Activated naive CD4-positive, alpha-beta T cell treated with anti-CD3 and anti-CD28 coated beads, Interleukin-2, amount 50 U/mL, for 16 hours (primary cell): Measurements from ENCODE around the gene CDH15.
"Not testable (repeated sequence)": the region's sequence is repeated elsewhere in the genome, so short reads cannot be mapped to it uniquely, and the experiment has no call there.

Source experiments
- DNase-seq: peaks from one replicate; pipeline ENCODE4 v3.0.0-alpha.2; 2020

CDH15 gene

DNA sequence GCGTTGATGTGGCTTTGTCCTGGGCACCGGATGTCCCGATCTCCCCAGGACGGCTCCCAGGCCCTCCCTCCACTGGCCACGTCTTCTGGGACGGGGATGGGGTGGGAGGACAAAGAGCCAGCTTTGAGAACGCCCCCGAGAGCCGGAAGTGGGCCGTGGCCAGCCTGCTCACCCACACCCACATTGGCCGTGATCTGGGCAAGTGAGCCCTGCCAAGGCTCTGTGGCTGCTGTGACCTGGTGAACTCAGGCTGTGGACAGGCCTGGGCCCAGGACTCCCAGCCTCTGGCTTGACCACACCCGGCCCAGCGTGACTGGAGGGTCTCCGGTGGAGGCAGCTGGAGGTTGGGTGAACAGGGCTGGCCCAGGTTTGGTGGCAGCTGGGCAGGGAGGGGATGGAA is 3.3 kb downstream of the CDH15 start:
- DNase-seq: no peak

DNA sequence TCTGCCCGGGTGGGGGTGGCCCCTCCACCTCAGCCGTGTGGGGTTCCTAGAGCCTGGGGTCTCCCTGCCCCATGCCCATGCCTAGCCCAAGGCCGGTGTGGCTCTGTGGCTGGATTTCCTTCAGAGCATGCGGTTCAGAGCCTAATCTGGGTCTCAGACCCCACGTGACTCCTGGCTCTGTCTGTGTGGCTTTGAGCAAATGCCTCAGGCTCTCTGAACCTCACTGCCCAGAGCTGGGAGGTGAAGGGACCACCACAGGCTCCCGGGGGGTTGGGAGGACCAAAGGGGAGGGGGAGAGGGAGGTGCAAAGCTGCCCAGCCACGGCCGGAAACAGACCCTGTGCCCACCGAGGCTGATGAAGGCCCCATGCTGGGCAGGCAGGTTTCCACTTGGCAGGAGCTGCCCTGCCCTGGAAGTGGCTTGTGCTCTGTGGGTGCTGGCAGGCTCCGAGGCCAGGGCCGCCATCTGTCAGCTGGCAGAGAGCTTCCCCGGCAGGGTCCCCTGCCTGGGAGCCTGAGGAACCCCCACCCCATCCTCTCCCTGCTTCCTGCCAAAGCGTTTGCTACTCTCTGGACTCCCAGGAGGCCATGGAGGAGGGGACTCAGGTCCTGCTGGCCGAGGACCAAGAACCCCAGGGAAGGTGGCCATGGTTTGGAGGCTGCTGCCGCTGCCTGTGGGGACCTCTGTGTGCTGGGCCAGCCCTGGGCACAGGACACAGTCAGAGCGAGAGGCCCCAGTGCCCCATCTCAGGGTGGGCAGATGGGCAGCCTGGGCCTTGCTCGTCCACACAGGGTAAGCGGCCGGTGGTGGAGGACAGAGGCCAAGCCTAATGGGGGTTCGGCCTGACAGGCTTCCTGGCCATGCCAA is 4.0 kb downstream of the CDH15 start:
- no peak for DNase-seq

DNA sequence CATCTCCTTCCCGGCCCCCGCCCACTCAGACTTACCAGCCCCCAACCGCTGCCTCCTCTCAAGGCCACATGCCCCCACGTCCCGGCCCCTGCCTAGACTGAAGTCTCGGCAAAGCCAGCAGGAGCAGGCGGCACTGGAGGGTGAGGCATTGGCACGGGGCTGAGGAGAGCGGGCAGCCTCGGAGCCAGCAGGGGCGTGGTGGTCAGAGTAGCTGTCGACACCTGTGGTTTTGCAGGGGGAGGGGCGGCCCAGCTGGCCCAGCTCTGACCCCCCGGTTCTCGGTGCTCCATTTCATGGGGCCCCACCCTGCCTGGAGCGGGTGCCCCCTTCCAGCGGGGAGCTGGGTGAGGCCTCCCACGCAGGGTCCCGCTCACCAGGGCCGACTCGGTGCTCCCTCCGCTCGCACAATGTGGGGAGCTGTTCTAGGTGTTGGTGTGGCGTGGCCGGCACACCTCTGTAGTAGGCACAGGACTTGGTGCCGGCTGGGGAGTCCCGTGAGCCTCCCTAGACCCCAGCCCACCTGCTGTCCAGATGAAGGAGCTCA is 4.7 kb downstream of the CDH15 start:
- no peak for DNase-seq

DNA sequence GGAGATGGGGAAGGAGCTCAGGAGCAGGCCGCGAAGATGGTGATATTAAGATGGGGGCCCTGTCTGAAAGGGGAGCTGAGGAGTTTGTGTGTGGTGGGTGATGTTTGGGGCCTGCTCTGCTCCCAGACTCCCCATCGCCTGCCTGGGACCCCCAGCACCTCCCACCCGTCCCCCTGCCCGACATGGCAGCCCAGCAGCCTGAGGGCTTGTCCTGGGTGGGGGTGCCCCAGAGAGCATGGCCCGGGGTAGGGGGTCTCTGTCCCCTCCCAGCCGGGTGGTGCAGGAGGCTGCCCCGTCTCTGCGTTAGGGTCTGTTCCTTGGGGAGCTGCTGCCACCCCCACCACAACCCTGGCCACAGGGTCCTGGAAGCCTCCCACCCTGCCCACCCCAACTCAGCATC is 5.2 kb downstream of the CDH15 start:
- DNase-seq: no peak

DNA sequence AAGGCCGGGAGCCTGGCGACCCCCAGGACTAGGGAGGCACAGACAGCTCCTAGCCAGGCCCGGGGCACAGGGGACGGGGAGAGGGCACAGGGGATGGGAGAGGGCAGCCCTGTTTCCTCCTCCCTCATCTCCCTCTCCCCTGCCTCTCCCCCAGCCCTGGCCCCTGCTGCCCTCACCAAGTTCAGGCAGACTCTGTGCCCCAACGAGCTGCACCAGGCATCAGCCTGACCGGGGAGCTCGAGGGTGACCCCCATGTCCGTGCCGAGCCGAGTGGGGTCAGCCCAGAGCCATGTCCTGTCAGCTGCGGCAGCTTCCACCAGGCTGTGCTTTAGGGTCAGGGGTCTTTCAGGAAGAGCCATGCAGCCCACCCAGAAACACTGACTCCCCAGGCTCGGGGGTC is 6.0 kb downstream of the CDH15 start:
- DNase-seq: no peak

DNA sequence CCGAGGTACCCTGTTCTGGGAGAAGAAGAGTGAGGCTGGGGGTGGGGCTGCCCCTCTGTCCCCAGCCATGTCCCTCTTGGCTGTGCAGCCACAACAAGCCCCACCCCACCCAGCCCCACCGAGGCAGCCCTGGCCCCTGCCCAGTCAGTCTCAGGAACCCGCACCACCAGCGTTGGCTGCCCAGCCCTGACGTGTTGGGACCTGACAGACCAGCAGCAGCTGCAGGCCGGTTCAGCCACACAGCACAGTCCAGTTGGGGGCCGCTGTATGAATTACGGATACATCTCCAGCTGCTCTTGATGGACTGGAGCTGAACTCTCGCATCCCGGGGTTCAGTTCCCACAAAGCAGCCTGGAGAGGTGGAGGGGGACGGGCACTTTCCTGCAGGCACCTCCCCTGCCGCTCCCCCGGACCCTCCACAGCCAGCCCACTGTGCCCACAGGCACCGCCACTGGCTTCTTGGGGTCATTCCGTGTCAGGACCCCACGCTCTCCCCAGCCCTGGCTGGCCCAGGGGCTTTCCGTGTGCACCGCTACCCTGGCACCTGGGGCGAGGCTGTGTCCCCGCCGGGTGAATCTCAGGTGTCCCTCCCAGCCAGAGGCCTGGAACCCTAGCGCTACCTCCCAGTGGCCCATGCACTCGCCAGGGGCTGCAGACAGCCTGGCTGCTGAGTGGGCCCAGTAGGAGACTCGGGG is 7.1 kb downstream of the CDH15 start:
- DNase-seq: no peak

DNA sequence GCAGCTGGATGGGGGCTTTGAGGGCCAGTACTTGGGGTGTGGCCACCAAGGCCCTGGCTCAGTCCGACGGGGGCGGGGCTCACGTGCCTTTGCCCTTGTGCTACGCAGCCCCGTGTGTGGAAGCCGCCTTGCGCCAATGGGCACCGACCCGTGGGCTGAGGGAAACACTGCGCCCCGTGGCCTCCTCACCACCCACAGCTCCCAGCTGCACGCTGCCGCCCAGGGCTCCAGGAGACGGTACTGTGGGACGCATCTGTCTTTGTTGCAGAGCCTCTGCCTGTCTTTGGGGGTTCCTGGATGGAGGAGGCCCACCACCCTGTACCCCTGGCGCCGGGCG is 7.6 kb downstream of the CDH15 start:
- DNase-seq: no peak

DNA sequence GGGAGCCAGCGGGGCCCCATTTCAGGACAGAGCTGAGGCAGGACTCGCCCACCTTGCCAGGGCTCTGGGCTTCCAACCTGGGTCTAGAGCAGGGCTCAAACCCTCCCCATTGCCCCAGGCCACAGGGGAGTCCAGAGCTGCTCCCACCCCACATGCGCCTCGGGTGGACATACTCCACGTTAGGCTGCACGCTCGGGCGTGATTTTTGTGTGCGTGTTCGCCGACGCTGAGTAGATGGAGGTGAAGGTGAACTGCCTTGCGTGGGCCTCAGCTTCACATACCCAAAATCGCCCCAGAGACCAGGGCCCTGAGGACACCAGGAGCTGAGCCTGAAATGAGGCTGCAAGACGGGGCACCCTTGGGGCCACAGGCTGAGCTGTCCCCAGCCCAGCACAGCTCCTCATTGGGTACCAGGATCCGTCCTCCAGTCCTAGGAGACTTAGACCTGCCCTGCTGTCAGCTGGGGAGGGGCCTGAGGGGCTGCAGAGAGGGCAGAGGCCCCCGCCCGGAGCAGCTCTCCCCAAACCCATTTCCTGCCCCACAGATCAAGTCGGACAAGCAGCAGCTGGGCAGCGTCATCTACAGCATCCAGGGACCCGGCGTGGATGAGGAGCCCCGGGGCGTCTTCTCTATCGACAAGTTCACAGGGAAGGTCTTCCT is 8.2 kb downstream of the CDH15 start:
- DNase-seq: no peak

DNA sequence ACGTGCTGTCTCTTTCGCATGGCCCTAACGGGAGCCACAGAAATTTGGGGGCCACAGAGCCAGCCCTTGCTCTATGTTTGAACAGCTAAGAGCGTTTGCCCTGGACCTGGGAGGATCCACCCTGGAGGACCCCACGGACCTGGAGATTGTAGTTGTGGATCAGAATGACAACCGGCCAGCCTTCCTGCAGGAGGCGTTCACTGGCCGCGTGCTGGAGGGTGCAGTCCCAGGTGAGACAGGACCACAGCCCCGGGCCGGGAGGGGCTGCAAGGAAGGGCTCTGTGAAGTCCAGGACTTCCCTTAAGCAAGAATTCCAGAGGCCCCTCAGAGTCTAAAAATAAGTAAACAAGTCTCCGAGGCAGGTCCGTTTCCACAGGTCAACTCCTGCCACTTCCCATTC is 11.9 kb downstream of the CDH15 start:
- DNase-seq: no peak

DNA sequence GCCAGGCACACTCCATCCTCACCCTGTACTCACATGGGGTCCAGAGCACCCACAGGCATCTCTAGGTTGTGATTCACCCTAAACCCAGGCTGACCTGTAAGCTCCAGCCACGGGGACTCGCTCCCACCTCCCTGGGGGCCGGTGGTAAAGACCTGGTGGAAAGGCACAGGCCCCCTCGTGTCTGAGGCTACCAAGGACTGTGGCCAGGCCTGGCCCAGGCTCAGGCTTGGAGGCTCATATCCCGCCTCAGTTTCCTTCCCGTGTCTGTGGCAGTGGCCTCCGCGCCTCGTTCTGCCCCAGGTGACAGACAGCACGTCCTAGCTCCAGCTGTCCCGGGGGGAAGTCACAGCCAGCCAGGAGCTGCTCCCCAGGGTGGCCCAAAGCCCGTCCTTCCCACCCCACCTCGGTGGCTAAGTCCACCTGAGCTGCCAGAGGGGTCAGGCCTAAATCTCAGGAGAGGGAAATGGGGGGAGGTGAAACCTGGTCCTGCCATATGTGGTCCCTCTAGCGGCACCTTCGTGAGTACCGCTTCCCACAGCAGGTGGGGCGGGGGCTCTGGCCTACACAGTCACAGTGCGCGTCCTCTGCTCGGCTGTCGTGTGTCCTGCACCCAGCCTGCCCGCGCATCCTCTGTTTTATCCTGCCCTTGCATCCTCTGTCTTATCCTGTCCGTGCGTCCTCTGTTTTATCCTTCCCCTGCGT is 12.6 kb downstream of the CDH15 start:
- no peak for DNase-seq

DNA sequence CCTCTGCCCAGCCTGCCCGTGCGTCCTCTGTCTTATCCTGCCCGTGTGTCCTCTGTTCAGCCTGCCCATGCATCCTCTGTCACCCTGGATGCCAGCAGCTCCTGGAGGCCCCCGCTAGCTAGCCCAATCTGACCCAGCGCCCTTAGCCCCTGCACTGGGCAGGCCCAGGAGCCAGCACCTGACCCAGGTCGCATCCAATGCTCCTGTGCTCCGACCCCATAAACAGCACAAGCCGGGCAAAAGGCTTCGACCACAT is 13.1 kb downstream of the CDH15 start:
- no peak for DNase-seq

DNA sequence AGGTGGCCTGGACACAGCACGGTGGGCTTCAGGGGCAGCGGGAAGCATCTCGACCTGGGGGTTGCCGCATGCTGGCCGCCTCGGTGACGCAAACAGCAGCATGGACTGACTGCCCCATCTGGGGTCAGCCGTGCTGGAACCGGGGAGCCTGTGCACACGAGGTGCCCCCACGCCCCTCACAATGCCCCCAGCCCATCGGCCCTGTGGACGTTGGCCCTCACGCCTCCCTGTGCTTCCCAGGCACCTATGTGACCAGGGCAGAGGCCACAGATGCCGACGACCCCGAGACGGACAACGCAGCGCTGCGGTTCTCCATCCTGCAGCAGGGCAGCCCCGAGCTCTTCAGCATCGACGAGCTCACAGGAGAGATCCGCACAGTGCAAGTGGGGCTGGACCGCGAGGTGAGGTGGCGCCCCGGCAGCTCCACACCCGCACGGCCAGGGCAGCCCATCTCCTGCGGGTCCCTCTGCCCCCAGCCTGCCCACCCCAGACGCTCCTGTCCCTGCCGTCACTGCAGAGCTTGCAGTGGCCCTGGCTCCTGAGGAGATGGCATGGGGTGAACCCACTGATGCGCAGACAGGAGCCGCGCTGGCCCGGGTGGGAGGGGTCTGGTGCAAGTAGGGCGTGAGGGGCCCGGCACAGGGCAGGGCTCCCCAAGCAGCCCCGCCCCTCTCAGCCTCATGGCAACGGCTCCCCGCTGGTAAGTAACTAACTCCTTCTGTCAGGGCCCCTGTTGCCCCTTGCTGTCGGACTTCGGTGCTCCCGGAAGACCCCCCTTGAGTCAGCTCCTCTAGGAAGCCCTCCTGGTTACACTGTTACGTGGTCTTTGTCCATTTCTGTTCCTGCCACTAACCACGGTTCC is 13.6 kb downstream of the CDH15 start:
- no peak for DNase-seq

DNA sequence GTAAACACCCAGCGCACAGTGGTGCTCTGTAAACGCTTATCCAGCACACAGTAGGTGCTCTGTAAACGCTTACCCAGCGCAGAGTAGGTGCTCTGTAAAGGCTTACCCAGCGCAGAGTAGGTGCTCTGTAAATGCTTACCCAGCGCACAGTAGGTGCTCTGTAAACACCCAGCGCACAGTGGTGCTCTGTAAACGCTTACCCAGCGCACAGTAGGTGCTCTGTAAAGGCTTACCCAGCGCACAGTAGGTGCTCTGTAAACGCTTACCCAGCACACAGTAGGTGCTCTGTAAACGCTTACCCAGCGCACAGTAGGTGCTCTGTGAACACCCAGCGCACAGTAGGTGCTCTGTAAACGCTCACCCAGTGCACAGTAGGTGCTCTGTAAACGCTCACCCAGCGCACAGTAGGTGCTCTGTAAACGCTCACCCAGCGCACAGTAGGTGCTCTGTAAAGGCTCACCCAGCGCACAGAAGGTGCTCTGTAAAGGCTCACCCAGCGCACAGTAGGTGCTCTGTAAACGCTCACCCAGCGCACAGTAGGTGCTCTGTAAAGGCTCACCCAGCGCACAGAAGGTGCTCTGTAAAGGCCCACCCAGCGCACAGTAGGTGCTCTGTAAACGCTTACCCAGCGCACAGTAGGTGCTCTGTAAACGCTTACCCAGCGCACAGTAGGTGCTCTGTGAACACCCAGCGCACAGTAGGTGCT is 14.5 kb downstream of the CDH15 start:
- not testable (repeated sequence) for DNase-seq

DNA sequence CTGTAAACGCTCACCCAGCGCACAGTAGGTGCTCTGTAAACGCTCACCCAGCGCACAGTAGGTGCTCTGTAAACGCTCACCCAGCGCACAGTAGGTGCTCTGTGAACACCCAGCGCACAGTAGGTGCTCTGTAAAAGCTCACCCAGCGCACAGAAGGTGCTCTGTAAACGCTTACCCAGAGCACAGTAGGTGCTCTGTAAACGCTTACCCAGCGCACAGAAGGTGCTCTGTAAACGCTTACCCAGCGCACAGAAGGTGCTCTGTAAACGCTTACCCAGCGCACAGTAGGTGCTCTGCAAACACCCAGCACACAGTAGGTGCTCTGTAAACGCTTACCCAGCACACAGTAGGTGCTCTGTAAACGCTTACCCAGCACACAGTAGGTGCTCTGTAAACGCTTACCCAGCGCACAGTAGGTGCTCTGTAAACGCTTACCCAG is 15.1 kb downstream of the CDH15 start:
- not testable (repeated sequence) for DNase-seq

DNA sequence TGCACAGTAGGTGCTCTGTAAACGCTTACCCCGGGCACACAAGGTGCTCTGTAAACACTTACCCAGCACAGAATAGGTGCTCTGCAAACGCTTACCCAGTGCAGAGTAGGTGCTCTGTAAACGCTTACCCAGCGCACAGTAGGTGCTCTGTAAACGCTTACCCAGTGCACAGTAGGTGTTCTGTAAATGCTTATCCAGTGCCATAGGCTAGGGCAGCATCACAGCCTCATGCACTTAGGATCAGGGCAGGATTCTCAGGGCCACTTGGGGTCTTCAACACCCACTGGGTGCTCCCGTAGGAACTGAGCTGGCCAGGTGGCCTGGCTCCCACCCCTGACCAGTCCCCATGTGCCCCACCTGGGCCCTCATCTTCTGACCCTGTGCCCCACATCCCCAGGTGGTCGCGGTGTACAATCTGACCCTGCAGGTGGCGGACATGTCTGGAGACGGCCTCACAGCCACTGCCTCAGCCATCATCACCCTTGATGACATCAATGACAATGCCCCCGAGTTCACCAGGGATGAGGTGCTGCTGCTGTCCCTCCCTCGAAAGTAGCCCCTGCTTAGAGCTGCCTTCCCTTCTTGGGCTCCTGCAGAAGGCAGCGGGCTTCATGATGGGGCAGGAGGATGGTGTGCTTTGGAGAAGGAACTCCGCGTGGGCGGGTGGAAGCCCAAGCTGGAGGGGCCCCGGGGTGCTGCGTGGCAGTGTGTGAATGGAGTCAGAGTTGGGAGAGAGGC is 15.7 kb downstream of the CDH15 start:
- DNase-seq: peak; percentile 60

DNA sequence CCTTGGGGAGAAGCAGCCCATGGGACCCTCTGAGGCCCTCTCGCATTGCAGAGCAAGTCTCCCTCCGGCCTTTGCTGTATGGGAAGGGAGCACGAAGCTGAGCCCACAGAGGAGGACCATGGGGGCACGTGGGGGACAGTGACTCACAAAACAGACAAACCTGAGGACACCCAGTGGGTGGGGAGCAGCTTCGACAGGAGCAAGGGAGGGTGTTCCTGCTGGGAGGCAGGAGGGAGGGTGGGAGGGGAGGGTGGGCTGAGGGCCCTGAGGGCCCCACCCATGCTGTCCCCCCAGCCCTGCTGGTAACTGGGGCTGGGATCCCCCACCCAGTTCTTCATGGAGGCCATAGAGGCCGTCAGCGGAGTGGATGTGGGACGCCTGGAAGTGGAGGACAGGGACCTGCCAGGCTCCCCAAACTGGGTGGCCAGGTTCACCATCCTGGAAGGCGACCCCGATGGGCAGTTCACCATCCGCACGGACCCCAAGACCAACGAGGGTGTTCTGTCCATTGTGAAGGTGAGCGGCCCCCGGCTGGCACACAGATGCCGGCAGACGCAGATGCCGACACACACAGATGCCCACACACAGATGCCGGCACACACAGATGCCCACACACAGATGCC is 16.3 kb downstream of the CDH15 start:
- DNase-seq: no peak

DNA sequence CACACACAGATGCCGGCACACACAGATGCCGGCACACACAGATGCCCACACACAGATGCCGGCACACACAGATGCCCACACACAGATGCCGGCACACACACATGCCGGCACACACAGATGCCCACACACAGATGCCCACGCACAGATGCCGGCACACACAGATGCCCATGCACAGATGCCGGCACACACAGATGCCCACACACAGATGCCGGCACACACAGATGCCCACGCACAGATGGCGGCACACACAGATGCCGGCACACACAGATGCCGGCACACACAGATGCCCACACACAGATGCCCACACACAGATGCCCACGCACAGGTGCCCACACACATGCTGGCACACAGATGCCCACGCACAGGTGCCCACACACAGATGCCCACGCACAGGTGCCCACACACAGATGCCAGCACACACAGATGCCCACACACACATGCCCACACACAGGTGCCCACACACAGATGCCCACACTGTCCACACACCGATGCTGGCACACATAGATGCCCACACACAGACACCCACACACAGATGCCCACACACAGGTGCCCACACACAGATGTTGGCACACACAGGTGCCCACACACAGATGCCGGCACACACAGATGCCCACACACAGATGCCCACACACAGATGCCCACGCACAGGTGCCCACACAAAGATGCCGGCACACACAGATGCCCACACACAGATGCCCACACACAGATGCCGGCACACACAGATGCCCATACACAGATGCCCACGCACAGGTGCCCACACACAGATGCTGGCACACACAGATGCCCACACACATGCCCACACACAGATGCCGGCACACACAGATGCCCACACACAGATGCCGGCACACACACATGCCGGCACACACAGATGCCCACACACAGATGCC is 17.2 kb downstream of the CDH15 start:
- not testable (repeated sequence) for DNase-seq

DNA sequence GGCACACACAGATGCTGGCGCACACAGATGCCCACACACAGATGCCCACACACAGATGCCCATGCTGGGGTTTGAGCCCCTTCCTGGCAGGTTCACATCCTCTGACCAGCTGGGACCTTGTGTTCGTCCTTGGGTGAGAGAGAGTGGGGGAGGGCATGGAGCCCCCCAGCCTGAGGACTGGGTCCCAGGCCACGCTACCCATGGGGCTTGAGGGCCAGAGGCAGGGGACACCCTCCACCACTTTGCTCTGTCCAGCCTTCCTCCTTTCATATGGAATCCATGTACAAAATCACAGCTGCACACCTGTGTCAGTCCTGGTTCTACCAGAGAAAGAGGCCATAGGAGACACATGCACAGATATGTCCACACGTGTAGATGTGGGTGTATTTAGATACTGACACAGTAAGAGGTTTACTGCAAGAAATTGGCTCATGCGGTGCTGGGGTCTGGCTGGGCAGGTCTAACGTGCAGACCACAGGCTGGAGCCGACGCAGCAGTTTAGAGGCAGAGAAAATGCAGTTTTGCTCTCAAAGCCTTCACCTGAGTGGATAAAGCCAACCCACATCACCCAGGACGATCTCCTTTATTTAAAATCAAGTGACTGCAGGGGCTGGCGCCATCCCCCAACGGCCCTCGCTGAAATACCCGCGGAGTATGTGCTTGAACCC is 17.9 kb downstream of the CDH15 start:
- no peak for DNase-seq
